Measurements from ENCODE around the gene ZC3H11A. TPM values are rescaled to one million over a fixed set of nuclear protein-coding genes. Genes with fewer than 3 reads are reported as not detected.

Gene ZC3H11A
- total and polyA plus RNA-seq, 2 of the 13 experiments (the other 11 are each of a cell fraction or from before 2014, with no cell fraction given), result 56.9 to 59.7 TPM

DNA sequence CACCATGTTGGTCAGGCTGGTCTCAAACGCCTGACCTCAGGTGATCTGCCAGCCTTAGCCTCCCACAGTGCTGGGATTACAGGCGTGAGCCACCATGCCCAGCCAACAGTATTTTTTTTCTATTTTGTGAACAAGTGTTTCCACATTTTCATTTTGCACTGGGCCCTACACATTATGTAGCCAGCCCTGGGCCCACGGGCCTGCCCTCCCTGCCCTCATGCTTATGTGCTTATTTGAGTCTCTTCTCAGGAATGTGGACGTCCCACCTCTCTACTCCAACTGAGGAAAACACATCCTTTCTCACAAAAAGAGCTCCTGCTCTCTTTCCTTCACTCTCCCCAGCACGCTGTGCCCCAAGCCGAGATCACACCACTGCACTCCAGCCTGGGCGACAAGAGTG lies 13.5 kb upstream of the ZC3H11A start:
- intact Hi-C loops (cut with micrococcal nuclease; ENCODE audit: unreplicated experiment) (no loop called here), in situ Hi-C loops (cut with HindIII; ENCODE audit: extremely low pct_ligation_motif_present, low pct_unique_long_range_greater_than_20kb) (no loop called here)
- BruUV-seq (replicated peaks), result no TSS peak
- Histone ChIP-seq H3K4me1 (ENCODE audit: insufficient read depth, low read length) (no peaks in the 10 kb centered on the region), H3K4me3 (replicated peaks in 1 of 3; ENCODE audit: insufficient read depth in 1 of 3, low read depth in 2 of 3, low read length in 3 of 3) (no peak overlapping the region), H3K4me2 (ENCODE audit: low read depth, low read length) (no peak overlapping the region), H3K36me3 (replicated peaks in 1 of 2; ENCODE audit: control insufficient read depth in 1 of 2, insufficient read depth in 2 of 2, low read length in 2 of 2) (no peaks in the 10 kb centered on the region), H2AFZ (ENCODE audit: low read length) (no peak overlapping the region), H3K27me3 (ENCODE audit: control insufficient read depth in 1 of 2, insufficient read depth in 2 of 2, low read length in 2 of 2) (no peaks in the 10 kb centered on the region; a peak in 1 of 5 replicates), H4K20me1 (ENCODE audit: insufficient read depth, low read length) (no peaks in the 10 kb centered on the region), H3K27ac (ENCODE audit: extremely low read length, insufficient read depth, low read length) (no peak overlapping the region), H3K9me3 (ENCODE audit: low read length) (no peaks in the 10 kb centered on the region), H3K79me2 (ENCODE audit: insufficient read depth, low read length) (no peaks in the 10 kb centered on the region), H3K9ac (ENCODE audit: insufficient read depth, low read depth, low read length) (no peak overlapping the region)
- FAIRE-seq (no peak), DNase-seq (ENCODE audit: low spot score) (no peak), ATAC-seq (no peak)
- ChIA-PET CTCF (ENCODE audit: low intra/inter-chr PET ratio, low total read pairs) (no interaction called here), POLR2A (no interaction called here)
- WGBS (ENCODE audit: low lambda C conversion rate), result 44% methylated on average over 7 of the region's 7 CpGs
- TF ChIP-seq ZSCAN9 (CRISPR knock-in tag; IDR thresholded peaks at IDR 0.05; ENCODE audit: borderline replicate concordance) (no peak), PLRG1 (conservative IDR thresholded peaks at IDR 0.05) (no peak), SNRNP70 (IDR thresholded peaks at IDR 0.05; ENCODE audit: low read depth, low read length) (no peak), ZNF724P (CRISPR knock-in tag; IDR thresholded peaks at IDR 0.05; ENCODE audit: borderline replicate concordance) (no peak), SMAD9 (CRISPR knock-in tag; IDR thresholded peaks at IDR 0.05) (no peak), ZSCAN30 (CRISPR knock-in tag; IDR thresholded peaks at IDR 0.05) (no peak), ZNF781 (CRISPR knock-in tag; IDR thresholded peaks at IDR 0.05; ENCODE audit: borderline replicate concordance, not compliant biosample characterization) (no peak), U2AF2 (IDR thresholded peaks at IDR 0.05; ENCODE audit: low read depth, low read length) (no peak), ZNF335 (CRISPR knock-in tag; IDR thresholded peaks at IDR 0.05) (no peak), PHB2 (IDR thresholded peaks at IDR 0.05; ENCODE audit: partially characterized antibody) (no peak), ZNF292 (CRISPR knock-in tag; IDR thresholded peaks at IDR 0.05; ENCODE audit: borderline replicate concordance, low read depth) (no peak), ZNF678 (CRISPR knock-in tag; IDR thresholded peaks at IDR 0.05) (no peak), ZNF567 (CRISPR knock-in tag; IDR thresholded peaks at IDR 0.05; ENCODE audit: borderline replicate concordance) (no peak)
- TF ChIP-seq, protein P1, sequence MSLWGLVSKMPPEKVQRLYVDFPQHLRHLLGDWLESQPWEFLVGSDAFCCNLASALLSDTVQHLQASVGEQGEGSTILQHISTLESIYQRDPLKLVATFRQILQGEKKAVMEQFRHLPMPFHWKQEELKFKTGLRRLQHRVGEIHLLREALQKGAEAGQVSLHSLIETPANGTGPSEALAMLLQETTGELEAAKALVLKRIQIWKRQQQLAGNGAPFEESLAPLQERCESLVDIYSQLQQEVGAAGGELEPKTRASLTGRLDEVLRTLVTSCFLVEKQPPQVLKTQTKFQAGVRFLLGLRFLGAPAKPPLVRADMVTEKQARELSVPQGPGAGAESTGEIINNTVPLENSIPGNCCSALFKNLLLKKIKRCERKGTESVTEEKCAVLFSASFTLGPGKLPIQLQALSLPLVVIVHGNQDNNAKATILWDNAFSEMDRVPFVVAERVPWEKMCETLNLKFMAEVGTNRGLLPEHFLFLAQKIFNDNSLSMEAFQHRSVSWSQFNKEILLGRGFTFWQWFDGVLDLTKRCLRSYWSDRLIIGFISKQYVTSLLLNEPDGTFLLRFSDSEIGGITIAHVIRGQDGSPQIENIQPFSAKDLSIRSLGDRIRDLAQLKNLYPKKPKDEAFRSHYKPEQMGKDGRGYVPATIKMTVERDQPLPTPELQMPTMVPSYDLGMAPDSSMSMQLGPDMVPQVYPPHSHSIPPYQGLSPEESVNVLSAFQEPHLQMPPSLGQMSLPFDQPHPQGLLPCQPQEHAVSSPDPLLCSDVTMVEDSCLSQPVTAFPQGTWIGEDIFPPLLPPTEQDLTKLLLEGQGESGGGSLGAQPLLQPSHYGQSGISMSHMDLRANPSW (CRISPR knock-in tag; IDR thresholded peaks at IDR 0.05; ENCODE audit: borderline replicate concordance), result no peak
- TF ChIP-seq, protein P2, sequence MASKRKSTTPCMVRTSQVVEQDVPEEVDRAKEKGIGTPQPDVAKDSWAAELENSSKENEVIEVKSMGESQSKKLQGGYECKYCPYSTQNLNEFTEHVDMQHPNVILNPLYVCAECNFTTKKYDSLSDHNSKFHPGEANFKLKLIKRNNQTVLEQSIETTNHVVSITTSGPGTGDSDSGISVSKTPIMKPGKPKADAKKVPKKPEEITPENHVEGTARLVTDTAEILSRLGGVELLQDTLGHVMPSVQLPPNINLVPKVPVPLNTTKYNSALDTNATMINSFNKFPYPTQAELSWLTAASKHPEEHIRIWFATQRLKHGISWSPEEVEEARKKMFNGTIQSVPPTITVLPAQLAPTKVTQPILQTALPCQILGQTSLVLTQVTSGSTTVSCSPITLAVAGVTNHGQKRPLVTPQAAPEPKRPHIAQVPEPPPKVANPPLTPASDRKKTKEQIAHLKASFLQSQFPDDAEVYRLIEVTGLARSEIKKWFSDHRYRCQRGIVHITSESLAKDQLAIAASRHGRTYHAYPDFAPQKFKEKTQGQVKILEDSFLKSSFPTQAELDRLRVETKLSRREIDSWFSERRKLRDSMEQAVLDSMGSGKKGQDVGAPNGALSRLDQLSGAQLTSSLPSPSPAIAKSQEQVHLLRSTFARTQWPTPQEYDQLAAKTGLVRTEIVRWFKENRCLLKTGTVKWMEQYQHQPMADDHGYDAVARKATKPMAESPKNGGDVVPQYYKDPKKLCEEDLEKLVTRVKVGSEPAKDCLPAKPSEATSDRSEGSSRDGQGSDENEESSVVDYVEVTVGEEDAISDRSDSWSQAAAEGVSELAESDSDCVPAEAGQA (IDR thresholded peaks at IDR 0.05; ENCODE audit: low read depth), result no peak
- TF ChIP-seq, protein P2 (CRISPR knock-in tag; IDR thresholded peaks at IDR 0.05; ENCODE audit: borderline replicate concordance), result no peak
- TF ChIP-seq, protein P3, sequence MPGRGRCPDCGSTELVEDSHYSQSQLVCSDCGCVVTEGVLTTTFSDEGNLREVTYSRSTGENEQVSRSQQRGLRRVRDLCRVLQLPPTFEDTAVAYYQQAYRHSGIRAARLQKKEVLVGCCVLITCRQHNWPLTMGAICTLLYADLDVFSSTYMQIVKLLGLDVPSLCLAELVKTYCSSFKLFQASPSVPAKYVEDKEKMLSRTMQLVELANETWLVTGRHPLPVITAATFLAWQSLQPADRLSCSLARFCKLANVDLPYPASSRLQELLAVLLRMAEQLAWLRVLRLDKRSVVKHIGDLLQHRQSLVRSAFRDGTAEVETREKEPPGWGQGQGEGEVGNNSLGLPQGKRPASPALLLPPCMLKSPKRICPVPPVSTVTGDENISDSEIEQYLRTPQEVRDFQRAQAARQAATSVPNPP (CRISPR knock-in tag; IDR thresholded peaks at IDR 0.05), result no peak
